Measurements from ENCODE around the gene DNAJB7. TPM values are rescaled to one million over a fixed set of nuclear protein-coding genes. Genes with fewer than 3 reads are reported as not detected.

DNAJB7 gene
- total RNA-seq, 1 experiment from 2014 or later = not detected

DNA sequence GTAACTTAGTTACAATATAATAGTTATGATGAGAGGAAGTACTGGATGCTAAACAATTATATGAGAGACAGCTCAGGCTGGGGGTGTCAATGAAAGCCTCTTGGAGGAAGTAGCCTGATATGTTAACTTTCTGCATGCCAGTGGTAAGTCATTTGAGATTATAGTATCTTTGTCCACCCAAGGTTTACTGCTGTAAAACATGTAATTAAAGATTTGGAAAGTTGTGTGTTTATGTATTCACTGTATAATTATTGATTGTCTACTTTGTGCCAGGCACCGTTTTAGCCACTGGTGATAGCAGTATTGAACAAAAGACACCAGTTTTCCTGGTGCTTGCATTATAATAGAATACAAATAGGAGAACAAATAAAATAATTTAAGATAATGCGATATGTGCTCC, 624 bp upstream of the DNAJB7 start:
- Histone ChIP-seq H2BK12ac (ENCODE audit: insufficient read length, low read depth, low read length) (no peak overlapping the region), H3K23me2 (ENCODE audit: insufficient read length, low read depth, low read length, poor library complexity, severe bottlenecking) (no peaks in the 10 kb centered on the region), H4K8ac (replicated peaks; ENCODE audit: insufficient read length, low read depth, low read length) (no peak overlapping the region), H3K27me3 (ENCODE audit: insufficient read depth, low read length) (no peaks in the 10 kb centered on the region), H3K56ac (ENCODE audit: insufficient read length, low read depth, low read length) (no peak overlapping the region), H3K14ac (ENCODE audit: insufficient read depth, low read length) (no peak overlapping the region), H2BK20ac (ENCODE audit: low read depth, low read length, poor library complexity, severe bottlenecking) (no peak overlapping the region), H4K20me1 (ENCODE audit: control insufficient read depth, insufficient read depth, insufficient read length) (no peaks in the 10 kb centered on the region), H2AFZ (ENCODE audit: low read length) (no peak overlapping the region), H3K4me2 (ENCODE audit: insufficient read depth, insufficient read length, low read length) (no peak overlapping the region), H3K18ac (ENCODE audit: insufficient read length, low read depth, low read length) (no peak overlapping the region), H3K27ac (ENCODE audit: insufficient read length, low read depth, low read length) (no peak overlapping the region), H3K4ac (ENCODE audit: low read depth, low read length) (no peak overlapping the region), H3K9ac (ENCODE audit: extremely low read depth, insufficient read length, low read length) (no peak overlapping the region), H3K4me1 (ENCODE audit: insufficient read depth, low read length) (peaks cover 2% of the 10 kb centered on the region; the same call in 1 of the 2 replicates), H3K9me3 (ENCODE audit: control insufficient read depth, low read depth, low read length) (no peaks in the 10 kb centered on the region), H2BK120ac (ENCODE audit: low read depth, low read length, poor library complexity, severe bottlenecking) (no peak overlapping the region), H4K5ac (ENCODE audit: insufficient read length, low read depth, low read length) (no peak overlapping the region), H3T11ph (ENCODE audit: low read length) (no peak overlapping the region), H2AK5ac (ENCODE audit: insufficient read length, low read length) (no peak overlapping the region), H3K79me2 (ENCODE audit: insufficient read depth, low read length) (peaks cover 12% of the 10 kb centered on the region; the same call in 1 of the 2 replicates), H3K79me1 (ENCODE audit: insufficient read depth, low read depth, low read length, poor library complexity, severe bottlenecking) (peaks cover 3% of the 10 kb centered on the region), H3K23ac (ENCODE audit: insufficient read length, low read depth, low read length) (no peak overlapping the region), H2BK15ac (ENCODE audit: low read depth, low read length) (no peak overlapping the region), H2BK5ac (ENCODE audit: insufficient read length, low read length) (no peak overlapping the region), H4K91ac (ENCODE audit: insufficient read length, low read depth, low read length) (no peak overlapping the region)
- peaks cover 6 to 14% of the 10 kb centered on the region in 2 experiments for H3K4me1 Mint-ChIP-seq
- H3K27ac Mint-ChIP-seq = no peak overlapping the region
- H3K36me3 Mint-ChIP-seq (ENCODE audit: insufficient read depth in 1 of 3, low read depth in 3 of 3) = peaks cover 0 to 16% (median 11%) of the 10 kb centered on the region in 3 experiments; a peak in 6 of 7 replicates
- no peaks in the 10 kb centered on the region for H3K9me3 Mint-ChIP-seq
- no peaks in the 10 kb centered on the region for H3K27me3 Mint-ChIP-seq (ENCODE audit: low read depth)
- DNase-seq = no peak
- TF ChIP-seq, protein P1, sequence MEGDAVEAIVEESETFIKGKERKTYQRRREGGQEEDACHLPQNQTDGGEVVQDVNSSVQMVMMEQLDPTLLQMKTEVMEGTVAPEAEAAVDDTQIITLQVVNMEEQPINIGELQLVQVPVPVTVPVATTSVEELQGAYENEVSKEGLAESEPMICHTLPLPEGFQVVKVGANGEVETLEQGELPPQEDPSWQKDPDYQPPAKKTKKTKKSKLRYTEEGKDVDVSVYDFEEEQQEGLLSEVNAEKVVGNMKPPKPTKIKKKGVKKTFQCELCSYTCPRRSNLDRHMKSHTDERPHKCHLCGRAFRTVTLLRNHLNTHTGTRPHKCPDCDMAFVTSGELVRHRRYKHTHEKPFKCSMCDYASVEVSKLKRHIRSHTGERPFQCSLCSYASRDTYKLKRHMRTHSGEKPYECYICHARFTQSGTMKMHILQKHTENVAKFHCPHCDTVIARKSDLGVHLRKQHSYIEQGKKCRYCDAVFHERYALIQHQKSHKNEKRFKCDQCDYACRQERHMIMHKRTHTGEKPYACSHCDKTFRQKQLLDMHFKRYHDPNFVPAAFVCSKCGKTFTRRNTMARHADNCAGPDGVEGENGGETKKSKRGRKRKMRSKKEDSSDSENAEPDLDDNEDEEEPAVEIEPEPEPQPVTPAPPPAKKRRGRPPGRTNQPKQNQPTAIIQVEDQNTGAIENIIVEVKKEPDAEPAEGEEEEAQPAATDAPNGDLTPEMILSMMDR (conservative IDR thresholded peaks at IDR 0.05) = no peak
- no peak overlapping the region for H3K4me3 Mint-ChIP-seq
- WGBS (ENCODE audit: extremely low coverage, insufficient read length, low lambda C conversion rate) = no CpG with 5 or more reads among the region's 2 CpGs
